OCI-LY1 (cell line): Measurements from ENCODE around the gene SLC32A1.

ENCODE experiments used
- CTCF ChIP-seq: fragments of 200-600 bp; sonication (generic), shearing (Covaris generic); IDR thresholded peaks from 2 replicates; pipeline ENCODE4 v1.5.1; 2017; ENCODE audit warnings: mild to moderate bottlenecking, antibody characterized with exemption, low read length, moderate library complexity, mixed read lengths
- EZH2 ChIP-seq: fragments of 200-600 bp; sonication (generic), shearing (Covaris generic); IDR thresholded peaks from 2 replicates; pipeline ENCODE4 v1.8.0; 2017; ENCODE audit warnings: borderline replicate concordance, mixed run types, mild to moderate bottlenecking, antibody characterized with exemption, low read length, moderate library complexity, mixed read lengths

GRCh38 chr20:38700141-38700540, 24.1 kb upstream of the SLC32A1 start:
- TF ChIP-seq CTCF (no peak), EZH2 (no peak)
